IPS-15b (cell line): ENCODE results near the gene LDB3.

ENCODE experiments used
- H3K27me3 ChIP-seq: one replicate; pipeline ENCODE4 v1.6.1; 2013; ENCODE audit warnings: low read length; ENCODE audit not compliant: control insufficient read depth, insufficient read depth
- H3K36me3 ChIP-seq: one replicate; pipeline ENCODE4 v1.6.1; 2013; ENCODE audit warnings: low read length; ENCODE audit not compliant: control insufficient read depth, insufficient read depth
- H3K4me1 ChIP-seq: one replicate; pipeline ENCODE4 v1.6.1; 2013; ENCODE audit warnings: mild to moderate bottlenecking, low read length; ENCODE audit not compliant: control insufficient read depth, insufficient read depth
- H3K4me3 ChIP-seq: one replicate; pipeline ENCODE4 v1.5.1; 2013; ENCODE audit warnings: low read depth, low read length
- H3K9ac ChIP-seq: one replicate; pipeline ENCODE4 v1.6.1; 2013; ENCODE audit warnings: low read depth, mild to moderate bottlenecking, low read length
- H3K9me3 ChIP-seq: one replicate; pipeline ENCODE4 v1.6.1; 2013; ENCODE audit warnings: mild to moderate bottlenecking, low read length; ENCODE audit not compliant: control insufficient read depth, insufficient read depth

Gene LDB3

DNA sequence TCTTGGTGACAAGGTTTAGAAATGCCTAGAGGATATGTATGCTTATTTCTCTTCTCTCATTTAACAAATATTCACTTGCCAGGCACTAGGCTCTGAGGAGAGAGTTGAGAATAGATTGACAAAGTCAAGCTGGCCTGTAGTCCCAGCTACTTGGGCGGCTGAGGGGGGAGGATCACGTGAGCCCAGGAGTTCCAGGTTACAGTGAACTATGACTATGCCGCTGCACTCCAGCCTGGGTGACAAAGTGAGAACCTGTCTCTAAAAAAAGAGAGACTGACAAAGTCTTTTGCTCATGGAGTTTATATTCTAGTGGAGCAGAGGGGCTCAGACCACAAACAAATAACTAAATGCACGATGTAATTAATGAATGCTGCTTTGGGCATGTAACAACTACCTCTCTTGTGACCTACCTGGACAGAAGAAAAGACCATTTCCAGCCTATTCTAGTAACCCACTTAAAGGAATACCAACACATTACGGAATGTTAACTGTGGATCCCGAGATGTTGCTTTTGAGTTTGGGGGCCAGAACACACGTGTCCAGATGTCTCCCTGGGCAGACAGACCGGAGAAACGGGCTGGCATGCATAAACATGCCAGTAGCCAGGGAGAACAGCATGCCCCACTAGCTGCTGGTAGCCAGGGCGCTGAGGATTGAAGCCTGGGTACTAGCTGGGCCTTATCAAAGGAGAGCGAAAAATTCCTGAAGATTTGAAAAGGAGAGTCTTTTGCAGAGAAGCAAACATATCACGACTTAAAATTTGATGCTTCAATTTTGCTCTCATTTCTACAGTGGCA is 85.5 kb downstream of the LDB3 start:
- H3K9me3 ChIP-seq, result no peaks in the 10 kb centered on the region
- H3K4me3 ChIP-seq, result no peak overlapping the region
- peaks cover 7% of the 10 kb centered on the region for H3K4me1 ChIP-seq
- no peak overlapping the region for H3K9ac ChIP-seq
- no peaks in the 10 kb centered on the region for H3K36me3 ChIP-seq
- no peaks in the 10 kb centered on the region for H3K27me3 ChIP-seq

DNA sequence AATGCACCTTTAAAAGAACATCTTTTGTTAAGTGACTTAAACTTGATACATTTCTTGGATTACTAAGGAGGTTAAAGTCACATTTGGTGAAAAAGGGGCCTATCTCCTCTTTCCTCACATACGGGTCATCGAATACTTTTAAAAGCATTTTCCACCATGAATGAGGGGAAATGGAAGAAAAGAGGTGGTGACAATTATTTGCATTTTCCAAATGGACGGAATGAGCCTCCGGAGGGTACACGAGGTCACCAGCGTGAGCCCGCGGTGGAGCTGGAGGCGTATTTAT is 87.1 kb downstream of the LDB3 start:
- Histone ChIP-seq H3K9me3 (no peaks in the 10 kb centered on the region), H3K27me3 (no peaks in the 10 kb centered on the region), H3K9ac (peak overlapping the region; percentile 92), H3K36me3 (no peaks in the 10 kb centered on the region), H3K4me1 (peaks cover 7% of the 10 kb centered on the region), H3K4me3 (peak overlapping the region; percentile 83)

DNA sequence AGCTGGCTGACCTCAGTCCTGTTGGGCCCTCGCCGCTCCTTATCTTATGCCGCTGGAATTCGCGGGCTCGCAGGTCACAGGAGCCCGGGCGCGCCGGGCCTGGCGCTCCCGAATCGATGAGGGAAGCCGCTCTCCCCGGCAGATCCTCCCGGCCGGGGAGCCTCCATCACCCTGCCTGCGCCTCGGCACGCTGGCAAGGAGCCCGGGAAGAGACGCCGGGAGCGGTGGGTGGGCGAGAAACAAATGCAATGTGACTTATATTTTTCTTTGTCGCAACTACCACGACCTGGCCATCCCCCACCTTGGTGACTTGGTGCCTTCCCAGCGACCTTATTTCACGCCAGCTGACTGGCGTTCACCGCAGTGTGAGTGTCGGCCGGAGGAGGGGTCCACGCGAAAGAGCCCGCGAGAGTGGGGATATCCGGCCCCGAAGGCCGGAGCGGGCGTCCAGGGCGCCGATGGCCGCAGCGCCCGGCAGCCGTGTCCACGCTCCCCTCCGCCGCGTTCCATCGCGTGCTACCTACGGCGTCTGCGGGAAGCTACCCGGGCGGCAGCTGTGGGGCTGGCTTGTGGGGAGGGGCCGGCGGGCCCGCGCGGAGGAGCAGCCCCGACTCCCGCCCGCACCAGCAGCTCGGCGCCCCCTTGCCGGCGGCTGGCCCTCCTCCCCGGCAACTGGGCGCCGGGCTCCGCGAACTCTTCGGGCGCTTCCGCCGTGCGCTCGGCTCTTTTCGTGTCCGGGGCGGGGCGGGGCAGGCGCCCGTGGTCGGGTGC is 87.6 kb downstream of the LDB3 start:
- H3K9me3 ChIP-seq, result no peaks in the 10 kb centered on the region
- H3K36me3 ChIP-seq, result no peaks in the 10 kb centered on the region
- peak overlapping the region; percentile 92 for H3K9ac ChIP-seq
- peak overlapping the region; percentile 83 for H3K4me3 ChIP-seq
- no peaks in the 10 kb centered on the region for H3K27me3 ChIP-seq
- H3K4me1 ChIP-seq, result peaks cover 12% of the 10 kb centered on the region

DNA sequence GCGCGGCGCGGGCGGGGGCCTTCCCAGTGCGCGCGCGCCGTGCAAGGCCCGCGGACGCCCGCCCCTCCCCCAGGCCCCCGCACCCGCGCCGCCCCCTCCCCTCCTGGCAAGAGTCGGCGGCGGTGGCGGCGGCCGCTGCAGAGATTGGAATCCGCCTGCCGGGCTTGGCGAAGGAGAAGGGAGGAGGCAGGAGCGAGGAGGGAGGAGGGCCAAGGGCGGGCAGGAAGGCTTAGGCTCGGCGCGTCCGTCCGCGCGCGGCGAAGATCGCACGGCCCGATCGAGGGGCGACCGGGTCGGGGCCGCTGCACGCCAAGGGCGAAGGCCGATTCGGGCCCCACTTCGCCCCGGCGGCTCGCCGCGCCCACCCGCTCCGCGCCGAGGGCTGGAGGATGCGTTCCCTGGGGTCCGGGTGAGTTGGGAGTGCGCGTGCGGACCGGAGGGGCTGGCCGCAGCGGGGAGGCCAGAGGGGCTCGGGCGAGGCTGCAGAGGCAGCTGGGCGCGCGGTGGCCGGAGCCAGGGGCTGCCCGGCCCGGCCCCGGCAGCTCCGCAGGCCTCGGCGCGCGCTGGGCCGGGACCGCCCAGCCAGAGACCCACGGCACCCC is 88.3 kb downstream of the LDB3 start, which contains the start of gene BMPR1A:
BMPR1A (plus strand) TSS at position 109 of the 602 bp plus-strand sequence. CDS start 119,400 bp downstream, outside the sequence.
- H3K4me1 ChIP-seq, result peaks cover 17% of the 10 kb centered on the region
- H3K4me3 ChIP-seq, result peak within 1 kb of the TSS; percentile 88
- H3K36me3 ChIP-seq, result no peaks in the 10 kb centered on the region
- H3K9ac ChIP-seq, result peak within 1 kb of the TSS; percentile 92
- no peaks in the 10 kb centered on the region for H3K27me3 ChIP-seq
- H3K9me3 ChIP-seq, result no peaks in the 10 kb centered on the region

DNA sequence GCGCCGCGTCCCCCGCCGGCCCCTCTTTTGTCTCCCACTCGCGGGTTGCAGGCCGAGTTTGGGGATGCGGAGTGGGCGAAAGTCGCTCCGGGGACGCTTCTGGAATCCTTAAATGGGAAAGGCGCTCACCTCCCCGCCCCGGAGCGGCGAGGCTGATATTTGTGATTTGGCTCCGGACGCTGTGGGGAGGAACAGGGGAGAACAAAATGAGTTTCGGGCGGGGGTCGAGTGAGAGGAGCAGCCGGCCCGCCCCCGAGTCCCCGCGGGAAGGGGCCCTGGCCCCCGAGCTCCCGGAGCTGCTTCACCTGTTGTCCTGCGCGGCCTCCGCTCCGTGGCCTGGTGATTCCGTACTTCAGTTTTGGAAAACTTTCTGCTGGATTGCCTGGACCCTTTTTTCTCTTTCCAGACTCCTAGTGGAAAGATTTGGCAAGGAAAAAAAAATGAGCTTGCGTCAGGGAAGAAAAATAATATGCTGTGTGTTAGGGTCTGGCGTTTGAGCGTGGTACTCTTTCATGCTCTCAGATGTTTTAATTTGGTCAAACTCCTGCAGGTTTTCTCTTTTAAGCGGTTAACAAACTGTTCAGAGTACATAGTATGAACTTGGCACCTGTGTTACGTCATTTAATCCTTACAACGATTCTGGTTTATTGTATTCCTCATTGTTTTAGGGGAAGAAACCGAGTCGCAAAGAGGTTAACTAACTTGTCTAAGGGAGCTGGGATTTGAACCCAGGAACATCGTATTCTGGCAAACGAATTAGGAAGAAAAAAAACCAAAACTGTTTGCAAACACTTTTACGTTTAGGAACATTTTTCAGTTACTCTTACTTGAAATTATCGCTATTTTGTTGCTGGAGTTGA is 89.0 kb downstream of the LDB3 start:
- peaks cover 21% of the 10 kb centered on the region for H3K4me1 ChIP-seq
- no peaks in the 10 kb centered on the region for H3K27me3 ChIP-seq
- H3K4me3 ChIP-seq, result peak overlapping the region; percentile 88

DNA sequence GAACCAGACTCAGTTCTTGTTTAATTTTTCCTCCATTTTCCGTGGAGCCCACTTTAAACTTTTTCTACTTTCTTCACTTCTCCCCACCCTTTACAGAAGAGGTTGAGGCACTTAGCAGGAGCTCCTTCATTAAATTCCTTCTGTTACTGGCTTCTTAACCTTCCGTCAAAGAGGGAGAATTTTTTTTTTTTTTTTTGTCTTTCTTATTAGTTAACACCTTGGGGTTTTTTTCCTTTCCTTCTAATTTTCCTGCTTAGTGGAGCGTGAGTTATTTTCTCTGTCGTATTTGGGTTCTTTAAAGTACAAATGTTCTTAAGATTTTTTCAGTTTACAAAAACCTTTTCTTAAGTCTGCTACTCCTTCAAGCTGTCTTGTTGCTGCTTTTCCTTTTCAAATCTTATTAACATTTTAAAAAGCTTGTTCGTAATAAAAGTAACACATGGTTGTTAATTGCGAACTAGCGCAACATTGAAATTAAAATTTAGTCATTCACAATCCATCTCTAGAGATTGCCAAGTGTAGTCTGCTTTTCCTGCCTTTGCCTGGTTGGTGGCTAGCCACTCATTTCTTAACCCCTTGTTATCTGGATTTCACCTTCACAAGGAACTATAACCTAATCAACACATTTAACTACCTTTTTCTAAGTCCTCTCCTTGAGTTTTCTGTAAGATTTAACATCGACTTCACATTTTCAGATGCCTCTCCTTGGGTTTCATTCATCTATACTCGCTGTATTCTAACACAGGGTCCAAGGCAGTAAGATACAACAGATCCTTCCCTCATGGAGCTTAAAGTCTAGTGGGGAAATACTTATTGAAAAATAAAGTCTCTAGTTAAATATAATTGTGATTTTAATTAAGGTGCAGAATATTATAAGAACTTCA is 90.1 kb downstream of the LDB3 start:
- peak overlapping the region; percentile 90 for H3K9ac ChIP-seq
- H3K27me3 ChIP-seq, result no peaks in the 10 kb centered on the region
- H3K4me1 ChIP-seq, result peaks cover 18% of the 10 kb centered on the region
- no peaks in the 10 kb centered on the region for H3K9me3 ChIP-seq
- peak overlapping the region; percentile 88 for H3K4me3 ChIP-seq
- H3K36me3 ChIP-seq, result no peaks in the 10 kb centered on the region

More for the DNA sequence above, 89.0 kb downstream of the LDB3 start:
- no peaks in the 10 kb centered on the region for H3K9me3 ChIP-seq
- H3K36me3 ChIP-seq, result no peaks in the 10 kb centered on the region
- peak overlapping the region; percentile 90 for H3K9ac ChIP-seq

DNA sequence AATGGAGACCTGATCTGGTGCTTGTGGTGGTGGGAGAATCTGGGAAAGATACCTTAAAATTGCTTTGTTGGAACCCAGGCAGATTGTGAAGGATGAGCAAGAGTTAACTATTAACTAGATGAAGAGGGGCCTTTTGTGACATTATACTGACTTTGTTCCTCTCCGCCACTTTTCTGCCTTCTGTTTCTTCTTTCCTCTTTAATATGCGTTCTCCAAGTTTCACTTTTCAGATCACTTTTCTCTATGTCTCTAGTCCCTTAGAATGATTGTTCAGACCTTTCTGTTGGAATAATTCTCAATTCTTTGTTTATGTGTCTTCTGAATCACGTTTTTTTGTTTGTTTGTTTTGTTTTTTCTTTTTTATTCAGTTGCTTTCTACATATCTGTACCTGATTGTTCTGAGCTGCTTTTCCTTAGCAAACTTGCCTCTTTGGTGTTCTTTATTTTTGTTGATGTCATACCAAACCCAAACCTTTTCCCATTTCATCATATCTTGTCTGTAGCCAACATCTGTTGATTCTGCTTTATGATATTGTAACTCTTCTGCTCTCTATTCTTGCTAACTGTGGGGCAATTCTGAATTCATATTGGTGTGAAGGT is 90.9 kb downstream of the LDB3 start:
- H3K9ac ChIP-seq, result peak overlapping the region; percentile 28

DNA sequence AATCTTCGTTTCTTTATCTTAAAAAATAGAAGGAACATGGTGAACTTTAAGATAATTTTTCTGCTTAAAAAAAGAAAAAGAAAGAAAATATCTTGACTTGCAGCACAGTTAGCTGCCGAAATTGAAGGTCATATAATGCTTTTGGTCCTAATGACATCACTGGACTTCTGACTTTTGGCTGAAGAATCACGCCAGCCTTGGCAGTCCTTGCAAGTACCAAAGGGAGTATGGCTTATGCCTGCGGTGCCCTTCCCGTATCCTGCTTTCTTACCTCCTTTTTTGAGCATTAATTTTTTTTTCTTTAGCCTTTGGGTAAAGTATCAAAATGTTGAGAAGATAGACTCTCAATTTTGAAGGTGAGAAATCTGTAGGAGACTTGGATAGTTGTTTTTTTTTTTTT is 95.1 kb downstream of the LDB3 start:
- H3K27me3 ChIP-seq, result no peaks in the 10 kb centered on the region

More for the DNA sequence above, 90.9 kb downstream of the LDB3 start:
- peak overlapping the region; percentile 88 for H3K4me3 ChIP-seq
- peaks cover 16% of the 10 kb centered on the region for H3K4me1 ChIP-seq
- no peaks in the 10 kb centered on the region for H3K36me3 ChIP-seq
- no peaks in the 10 kb centered on the region for H3K9me3 ChIP-seq
- H3K27me3 ChIP-seq, result no peaks in the 10 kb centered on the region

DNA sequence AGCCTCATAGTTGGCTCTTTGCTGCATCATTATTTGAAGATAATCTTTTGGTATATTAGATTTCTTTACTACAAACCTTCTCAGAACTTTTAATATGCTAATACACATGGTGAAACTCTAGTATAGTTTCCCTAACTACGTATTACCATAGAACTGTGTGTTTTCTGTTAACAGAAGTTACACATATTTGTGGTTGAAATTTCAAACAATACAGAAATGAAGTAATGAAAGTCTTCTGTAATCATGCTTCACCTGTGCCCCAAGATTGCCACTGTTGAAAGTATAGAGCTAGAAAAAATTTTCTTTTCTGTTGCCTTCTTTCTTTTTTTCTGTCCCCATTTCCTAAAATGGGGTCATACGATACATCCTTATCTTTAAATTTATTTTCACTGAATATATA is 97.2 kb downstream of the LDB3 start:
- Histone ChIP-seq H3K4me1 (peaks cover 41% of the 10 kb centered on the region), H3K27me3 (no peaks in the 10 kb centered on the region), H3K9me3 (no peaks in the 10 kb centered on the region), H3K4me3 (no peak overlapping the region), H3K36me3 (no peaks in the 10 kb centered on the region), H3K9ac (no peak overlapping the region)

More for the DNA sequence above, 95.1 kb downstream of the LDB3 start:
- Histone ChIP-seq H3K4me1 (peaks cover 23% of the 10 kb centered on the region), H3K9ac (no peak overlapping the region), H3K9me3 (no peaks in the 10 kb centered on the region), H3K36me3 (no peaks in the 10 kb centered on the region), H3K4me3 (no peak overlapping the region)

DNA sequence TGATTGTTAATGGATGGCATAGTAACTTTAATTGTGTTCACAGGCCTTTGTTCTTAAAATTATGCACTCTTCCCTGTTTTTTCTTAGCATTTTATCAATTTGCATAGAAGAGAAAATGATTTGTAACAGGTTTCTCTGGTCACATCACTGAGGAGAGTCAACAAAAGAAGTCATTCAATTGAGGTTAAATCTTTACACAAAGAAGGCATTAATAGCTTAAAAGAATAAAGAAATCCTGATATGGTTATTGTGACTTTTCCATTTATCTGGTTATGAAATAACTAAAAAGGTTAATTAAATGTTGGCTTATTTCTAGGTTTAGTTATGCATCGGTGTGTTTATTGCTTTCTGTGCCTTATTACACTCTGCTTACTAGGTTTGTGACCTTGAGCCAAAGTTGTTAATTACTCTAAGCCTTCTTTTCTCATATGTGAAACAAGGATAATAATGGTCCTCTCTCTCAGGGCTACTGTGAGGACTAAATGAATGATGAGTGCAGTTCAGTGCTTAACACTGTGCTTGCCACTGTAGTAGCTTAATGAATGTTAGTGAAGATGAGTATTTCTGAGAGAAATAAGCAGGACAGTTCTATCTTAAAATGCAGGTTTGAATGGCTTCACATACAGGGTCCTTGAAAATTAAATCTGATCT is 100.2 kb downstream of the LDB3 start:
- Histone ChIP-seq H3K36me3 (no peaks in the 10 kb centered on the region), H3K4me1 (peaks cover 33% of the 10 kb centered on the region), H3K27me3 (no peaks in the 10 kb centered on the region), H3K9me3 (no peaks in the 10 kb centered on the region), H3K9ac (no peak overlapping the region), H3K4me3 (no peak overlapping the region)
